Mononuclear cell (primary cell): Measurements from ENCODE around the gene KRT37. TPM values are rescaled to one million over a fixed set of nuclear protein-coding genes. Genes with fewer than 3 reads are reported as not detected.

ENCODE experiments used
- H3K27me3 ChIP-seq: 2 replicates; pipeline ENCODE4 v1.6.0; 2011; ENCODE audit warnings: low read length, control low read depth; ENCODE audit not compliant: insufficient read depth
- H3K4me1 ChIP-seq: 2 replicates; pipeline ENCODE4 v1.5.1; 2011; ENCODE audit warnings: mild to moderate bottlenecking, low read length, control low read depth; ENCODE audit not compliant: insufficient read depth
- H3K4me3 ChIP-seq: 2 replicates; pipeline ENCODE4 v1.5.1; 2011; ENCODE audit warnings: mild to moderate bottlenecking, low read length, moderate library complexity
- H3K9me3 ChIP-seq: 2 replicates; pipeline ENCODE4 v1.5.1; 2011; ENCODE audit warnings: low read depth, mild to moderate bottlenecking, control low read depth, low read length
- total RNA-seq: library from RNA; depleted of rRNA; stranded (reverse); fragments of >200 nt; gene quantifications from one replicate; pipeline ENCODE4 v1.2.3, GENCODE V29; 2012

The KRT37 gene
- not detected for total RNA-seq

DNA sequence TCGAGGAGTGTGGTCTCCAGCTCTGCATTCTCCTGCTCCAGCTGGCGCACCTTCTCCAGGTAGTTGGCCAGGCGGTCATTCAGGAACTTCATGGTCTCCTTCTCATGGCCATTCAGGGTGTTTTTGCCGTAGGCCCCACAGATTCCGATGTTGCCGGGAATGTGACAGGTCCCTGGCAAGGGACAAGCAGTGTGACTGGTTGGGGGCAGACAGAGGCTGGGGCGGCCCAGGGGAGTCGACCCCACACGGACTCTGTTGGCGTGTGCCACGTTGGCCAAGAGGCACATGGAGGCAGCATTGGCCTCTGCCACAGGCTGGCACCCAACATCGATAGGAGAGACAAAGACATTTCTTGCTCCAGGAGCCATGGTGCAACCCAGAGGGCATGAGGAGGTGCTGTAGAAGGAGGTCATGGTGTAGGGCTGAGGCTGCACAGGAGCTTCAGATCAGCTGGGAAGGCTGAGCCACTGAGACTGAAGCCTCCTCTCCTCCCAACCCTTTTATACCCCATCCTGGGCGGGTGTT lies at the start of gene KRT37:
Gene KRT37, minus strand, starts transcription at position 475 of the 525 bp plus-strand sequence. Its CDS starts 62 bp downstream, at position 413.
- Histone ChIP-seq H3K4me3 (no peak within 1 kb of the TSS), H3K9me3 (no peaks in the 10 kb centered on the region), H3K4me1 (no peaks in the 10 kb centered on the region), H3K27me3 (no peaks in the 10 kb centered on the region)

GRCh38 chr17:41468346-41468745 lies 44.0 kb upstream of the KRT37 start:
- H3K4me1 ChIP-seq: no peaks in the 10 kb centered on the region
- H3K9me3 ChIP-seq: no peaks in the 10 kb centered on the region
- H3K4me3 ChIP-seq: no peak overlapping the region
- peaks cover 2% of the 10 kb centered on the region for H3K27me3 ChIP-seq

- H3K9me3 ChIP-seq: no peaks in the 10 kb centered on the region
- H3K27me3 ChIP-seq: peaks cover 2% of the 10 kb centered on the region
- H3K4me3 ChIP-seq: no peak overlapping the region
- no peaks in the 10 kb centered on the region for H3K4me1 ChIP-seq
These were observed 43.2 kb upstream of the KRT37 start for GRCh38 chr17:41467561-41467960.

DNA sequence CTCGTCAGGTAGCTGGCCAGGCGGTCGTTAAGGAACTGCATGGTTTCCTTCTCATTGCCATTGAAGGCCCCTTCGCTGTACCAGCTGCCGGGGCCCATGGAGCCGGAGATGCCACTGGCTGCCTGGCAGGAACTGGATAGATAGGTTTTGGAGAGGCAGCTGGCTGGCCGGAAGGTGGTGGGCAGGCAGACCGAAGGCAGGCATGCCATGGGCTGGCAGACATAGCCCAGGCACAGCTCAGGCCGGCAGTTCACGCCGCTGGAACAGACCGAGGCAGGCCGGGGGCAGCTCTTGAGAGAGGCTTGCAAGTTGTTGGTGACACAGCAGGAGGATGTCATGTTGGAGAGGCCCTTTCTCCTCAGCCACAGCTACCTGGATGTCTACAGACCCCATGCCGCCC lies 42.6 kb upstream of the KRT37 start, which contains the start of gene KRT32:
Gene KRT32, minus strand, starts transcription at position 399 of the 400 bp plus-strand sequence. Its CDS starts 61 bp downstream, at position 338.
- H3K4me1 ChIP-seq: no peaks in the 10 kb centered on the region
- H3K9me3 ChIP-seq: no peaks in the 10 kb centered on the region
- H3K27me3 ChIP-seq: peaks cover 2% of the 10 kb centered on the region
- no peak within 1 kb of the TSS for H3K4me3 ChIP-seq

- H3K4me3 ChIP-seq: no peak overlapping the region
These were observed 40.3 kb upstream of the KRT37 start for GRCh38 chr17:41464682-41465081.

DNA sequence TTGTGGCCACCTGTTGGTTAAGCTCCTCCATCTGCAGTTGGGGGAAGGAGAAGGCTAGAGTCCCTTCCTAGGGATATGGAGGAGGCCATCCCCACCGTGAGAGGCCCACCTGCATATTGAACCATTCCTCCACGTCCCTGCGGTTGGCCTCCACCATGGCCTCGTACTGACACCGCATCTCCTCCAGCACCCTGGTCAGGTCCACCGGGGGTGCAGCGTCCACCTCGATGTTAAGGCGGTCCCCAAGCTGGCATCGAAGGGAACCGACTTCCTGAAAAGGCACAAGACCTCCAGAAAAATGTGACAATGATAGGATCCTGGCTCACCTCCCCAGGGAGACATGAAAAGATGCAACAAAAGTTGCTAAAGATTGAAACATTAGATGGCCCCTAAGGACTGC lies 39.8 kb upstream of the KRT37 start:
- Histone ChIP-seq H3K4me1 (no peaks in the 10 kb centered on the region), H3K9me3 (no peaks in the 10 kb centered on the region)

More at GRCh38 chr17:41464682-41465081, 40.3 kb upstream of the KRT37 start:
- H3K27me3 ChIP-seq: peaks cover 2% of the 10 kb centered on the region
- H3K4me1 ChIP-seq: no peaks in the 10 kb centered on the region
- H3K9me3 ChIP-seq: no peaks in the 10 kb centered on the region

GRCh38 chr17:41463746-41464145 lies 39.4 kb upstream of the KRT37 start:
- Histone ChIP-seq H3K27me3 (peaks cover 2% of the 10 kb centered on the region), H3K4me1 (no peaks in the 10 kb centered on the region), H3K4me3 (no peak overlapping the region), H3K9me3 (no peaks in the 10 kb centered on the region)

More for the DNA sequence above, 39.8 kb upstream of the KRT37 start:
- peaks cover 2% of the 10 kb centered on the region for H3K27me3 ChIP-seq
- H3K4me3 ChIP-seq: no peak overlapping the region

DNA sequence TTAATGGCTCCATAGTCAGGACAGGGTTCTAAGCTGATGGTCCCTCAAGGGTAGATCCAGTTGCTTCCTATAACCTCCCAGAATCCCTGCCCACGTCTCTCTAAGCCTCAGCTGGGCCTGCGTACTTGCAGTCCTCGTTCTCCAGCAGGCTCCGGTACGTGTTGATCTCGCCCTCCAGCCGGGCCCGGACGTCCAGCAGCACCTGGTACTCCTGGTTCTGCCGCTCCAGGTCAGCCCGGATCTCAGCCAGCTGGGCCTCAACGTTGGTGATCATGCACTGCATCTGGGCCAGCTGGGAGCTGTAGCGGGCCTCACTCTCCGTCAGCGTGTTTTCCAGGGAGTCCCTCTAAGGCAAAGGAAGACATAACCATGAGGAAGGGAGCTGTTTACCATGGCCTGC lies 38.3 kb upstream of the KRT37 start:
- no peaks in the 10 kb centered on the region for H3K9me3 ChIP-seq
- H3K4me1 ChIP-seq: no peaks in the 10 kb centered on the region
- no peak overlapping the region for H3K4me3 ChIP-seq
- no peaks in the 10 kb centered on the region for H3K27me3 ChIP-seq

- no peaks in the 10 kb centered on the region for H3K27me3 ChIP-seq
- H3K4me1 ChIP-seq: no peaks in the 10 kb centered on the region
- no peak overlapping the region for H3K4me3 ChIP-seq
- H3K9me3 ChIP-seq: no peaks in the 10 kb centered on the region
These were observed 33.3 kb upstream of the KRT37 start for GRCh38 chr17:41457676-41458075.

- Histone ChIP-seq H3K4me1 (no peaks in the 10 kb centered on the region), H3K9me3 (no peaks in the 10 kb centered on the region), H3K27me3 (no peaks in the 10 kb centered on the region), H3K4me3 (no peak overlapping the region)
These were observed 31.8 kb upstream of the KRT37 start for GRCh38 chr17:41456204-41456603.

DNA sequence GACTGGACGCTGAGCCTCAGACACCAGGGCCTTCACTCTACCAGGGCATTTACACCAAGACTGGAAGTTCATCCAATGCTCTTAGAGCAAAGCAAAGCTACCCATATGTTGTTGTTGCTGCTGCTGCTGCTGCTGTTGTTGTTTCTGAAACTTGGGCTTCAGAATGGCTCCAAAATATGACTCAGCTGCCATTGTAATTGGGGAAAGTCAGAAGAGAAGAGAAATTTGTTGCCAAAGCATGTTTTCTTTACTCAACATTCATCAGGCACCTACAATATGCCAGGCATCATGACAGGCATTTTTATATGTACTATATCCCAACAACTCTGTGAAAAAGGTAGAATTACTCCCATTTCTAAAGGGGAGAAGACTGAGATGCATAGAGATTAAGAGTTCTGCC lies 30.9 kb upstream of the KRT37 start:
- H3K9me3 ChIP-seq: no peaks in the 10 kb centered on the region
- H3K4me1 ChIP-seq: no peaks in the 10 kb centered on the region
- H3K4me3 ChIP-seq: no peak overlapping the region
- no peaks in the 10 kb centered on the region for H3K27me3 ChIP-seq

DNA sequence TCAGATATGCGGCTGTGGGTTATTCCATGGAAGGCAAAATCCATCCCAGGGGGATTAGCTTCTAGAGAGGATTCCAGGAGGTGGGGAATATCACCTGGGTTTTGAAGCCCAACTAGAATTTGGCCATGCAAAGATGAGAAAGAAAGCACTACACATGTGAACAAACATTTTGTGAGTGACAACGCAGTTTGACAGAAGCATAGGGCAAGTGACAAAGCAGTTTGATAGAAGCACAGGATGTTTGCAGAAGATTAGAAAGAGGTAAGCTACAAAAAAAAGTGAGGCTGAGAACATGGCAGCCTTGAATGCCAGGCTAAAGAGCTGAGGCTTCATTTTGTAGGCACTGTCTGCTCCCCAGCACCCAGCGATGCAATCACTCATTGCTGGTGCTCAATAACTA lies 28.7 kb upstream of the KRT37 start:
- Histone ChIP-seq H3K27me3 (no peaks in the 10 kb centered on the region), H3K4me1 (no peaks in the 10 kb centered on the region), H3K9me3 (no peaks in the 10 kb centered on the region), H3K4me3 (no peak overlapping the region)

GRCh38 chr17:41452281-41452680 lies 27.9 kb upstream of the KRT37 start:
- Histone ChIP-seq H3K9me3 (no peaks in the 10 kb centered on the region), H3K27me3 (no peaks in the 10 kb centered on the region)

DNA sequence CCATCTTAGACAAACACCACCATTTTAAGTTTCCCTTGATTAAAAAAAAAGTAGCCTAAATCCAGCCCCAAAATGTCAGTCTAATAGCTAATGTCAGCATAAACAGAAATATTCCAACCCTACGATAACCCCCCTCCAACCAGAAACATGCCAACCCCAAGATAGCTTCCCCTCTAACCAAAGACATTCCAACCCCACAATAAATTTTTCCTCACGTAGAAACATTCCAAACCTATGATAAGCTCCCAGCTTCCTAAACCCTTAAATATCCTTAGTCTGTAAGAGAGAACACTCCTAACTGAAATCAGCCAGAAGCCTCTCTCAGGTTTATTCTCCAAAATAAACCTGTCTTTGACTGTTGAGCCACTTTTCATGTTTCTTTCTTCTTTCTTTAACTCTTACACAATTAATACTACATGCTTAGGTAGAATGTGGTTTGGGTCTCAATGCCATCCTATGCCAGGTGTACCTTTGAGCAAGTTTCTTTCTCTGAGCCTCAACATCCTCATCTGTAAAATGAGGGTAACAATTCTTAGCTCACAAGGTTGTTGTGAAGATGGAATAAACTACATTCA lies 26.9 kb upstream of the KRT37 start:
- no peaks in the 10 kb centered on the region for H3K9me3 ChIP-seq
- H3K4me3 ChIP-seq: no peak overlapping the region
- no peaks in the 10 kb centered on the region for H3K4me1 ChIP-seq
- H3K27me3 ChIP-seq: no peaks in the 10 kb centered on the region

More at GRCh38 chr17:41452281-41452680, 27.9 kb upstream of the KRT37 start:
- H3K4me1 ChIP-seq: no peaks in the 10 kb centered on the region
- no peak overlapping the region for H3K4me3 ChIP-seq

DNA sequence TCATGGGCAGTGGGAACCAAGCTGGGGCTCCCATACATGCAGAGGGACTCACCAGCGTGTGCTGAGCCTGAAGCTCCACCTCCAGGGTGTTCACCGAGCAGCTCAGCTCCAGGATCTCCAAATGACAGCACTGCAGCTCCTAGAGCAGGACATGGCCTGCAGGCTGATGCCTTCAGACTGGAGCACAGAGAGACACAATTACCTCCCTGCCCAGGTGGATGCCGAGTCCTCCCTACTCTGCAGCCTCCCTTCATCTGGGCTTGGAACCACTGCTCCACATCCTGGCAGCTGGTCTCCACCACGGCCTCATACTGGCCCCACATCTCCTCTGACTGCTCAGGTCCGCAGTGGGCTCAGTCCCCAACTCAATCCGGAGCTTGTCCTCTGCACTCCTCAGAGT lies 24.6 kb upstream of the KRT37 start:
- Histone ChIP-seq H3K4me1 (no peaks in the 10 kb centered on the region), H3K4me3 (no peak overlapping the region), H3K9me3 (no peaks in the 10 kb centered on the region), H3K27me3 (no peaks in the 10 kb centered on the region)

- Histone ChIP-seq H3K9me3 (no peaks in the 10 kb centered on the region), H3K4me3 (no peak overlapping the region), H3K4me1 (no peaks in the 10 kb centered on the region), H3K27me3 (no peaks in the 10 kb centered on the region)
These were observed 24.1 kb upstream of the KRT37 start for GRCh38 chr17:41448506-41448905.
